Mesendoderm (in vitro differentiated cells): ENCODE results near the gene NFU1.
"Not testable (repeated sequence)": the region's sequence is repeated elsewhere in the genome, so short reads cannot be mapped to it uniquely, and the experiment has no call there.

Source experiments
- DNase-seq: peaks from one replicate; pipeline ENCODE4 v3.0.0; 2013
- H2AK5ac ChIP-seq: 2 replicates; pipeline ENCODE4 v1.6.1; 2013; ENCODE audit warnings: low read length, inconsistent platforms
- H2BK120ac ChIP-seq: 2 replicates; pipeline ENCODE4 v1.6.1; 2013; ENCODE audit warnings: low read depth, mild to moderate bottlenecking, low read length, moderate library complexity, mixed read lengths
- H2BK15ac ChIP-seq: replicated peaks from 2 replicates; pipeline ENCODE4 v1.6.1; 2013; ENCODE audit warnings: low read depth, mild to moderate bottlenecking, moderate library complexity
- H2BK5ac ChIP-seq: 2 replicates; pipeline ENCODE4 v1.6.1; 2013; ENCODE audit warnings: low read length, inconsistent platforms
- H3K18ac ChIP-seq: 2 replicates; pipeline ENCODE4 v1.6.1; 2013; ENCODE audit warnings: mild to moderate bottlenecking, low read length, mixed read lengths
- H3K23ac ChIP-seq: one replicate; pipeline ENCODE4 v1.6.1; 2013; ENCODE audit warnings: low read length
- H3K27ac ChIP-seq: 2 replicates; pipeline ENCODE4 v1.5.1; 2013; ENCODE audit warnings: low read depth, mild to moderate bottlenecking, inconsistent platforms, low read length, moderate library complexity
- H3K27me3 ChIP-seq: 2 replicates; pipeline ENCODE4 v1.6.1; 2013; ENCODE audit warnings: low read length, control low read depth, mild to moderate bottlenecking, inconsistent platforms; ENCODE audit not compliant: insufficient read depth, poor library complexity
- H3K36me3 ChIP-seq: 2 replicates; pipeline ENCODE4 v1.6.1; 2013; ENCODE audit warnings: low read length, inconsistent platforms; ENCODE audit not compliant: control insufficient read depth, insufficient read depth
- H3K4ac ChIP-seq: one replicate; pipeline ENCODE4 v1.6.1; 2013; ENCODE audit warnings: low read depth, mild to moderate bottlenecking, low read length, moderate library complexity
- H3K4me1 ChIP-seq: 2 replicates; pipeline ENCODE4 v1.6.1; 2013; ENCODE audit warnings: low read depth, low read length, inconsistent platforms; ENCODE audit not compliant: control insufficient read depth
- H3K4me2 ChIP-seq: 2 replicates; pipeline ENCODE4 v1.6.1; 2013; ENCODE audit warnings: low read length
- H3K4me3 ChIP-seq: 2 replicates; pipeline ENCODE4 v1.5.1; 2013; ENCODE audit warnings: mild to moderate bottlenecking, low read length
- H3K56ac ChIP-seq: one replicate; pipeline ENCODE4 v1.6.1; 2013; ENCODE audit warnings: low read length
- H3K79me1 ChIP-seq: 2 replicates; pipeline ENCODE4 v1.6.1; 2013; ENCODE audit warnings: low read length, inconsistent platforms
- H3K79me2 ChIP-seq: 2 replicates; pipeline ENCODE4 v1.6.1; 2013; ENCODE audit warnings: mild to moderate bottlenecking, low read length; ENCODE audit not compliant: control insufficient read depth, insufficient read depth
- H3K9ac ChIP-seq: 2 replicates; pipeline ENCODE4 v1.6.1; 2013; ENCODE audit warnings: low read length, inconsistent platforms
- H4K5ac ChIP-seq: one replicate; pipeline ENCODE4 v1.6.1; 2013; ENCODE audit warnings: low read length
- H4K8ac ChIP-seq: one replicate; pipeline ENCODE4 v1.6.1; 2013; ENCODE audit warnings: low read depth, mild to moderate bottlenecking, control low read depth, low read length, moderate library complexity
- WGBS: extraction: QIAGEN DNeasy Blood & Tissue Kit; methylation state at CpG from one replicate; pipeline ENCODE4 v1.1.7; 2013; ENCODE audit warnings: low lambda C conversion rate, missing lambda C conversion rate; ENCODE audit not compliant: insufficient coverage; ENCODE audit errors: extremely low coverage; 5-methylcytosine and 5-hydroxymethylcytosine counted together

NFU1 gene

DNA sequence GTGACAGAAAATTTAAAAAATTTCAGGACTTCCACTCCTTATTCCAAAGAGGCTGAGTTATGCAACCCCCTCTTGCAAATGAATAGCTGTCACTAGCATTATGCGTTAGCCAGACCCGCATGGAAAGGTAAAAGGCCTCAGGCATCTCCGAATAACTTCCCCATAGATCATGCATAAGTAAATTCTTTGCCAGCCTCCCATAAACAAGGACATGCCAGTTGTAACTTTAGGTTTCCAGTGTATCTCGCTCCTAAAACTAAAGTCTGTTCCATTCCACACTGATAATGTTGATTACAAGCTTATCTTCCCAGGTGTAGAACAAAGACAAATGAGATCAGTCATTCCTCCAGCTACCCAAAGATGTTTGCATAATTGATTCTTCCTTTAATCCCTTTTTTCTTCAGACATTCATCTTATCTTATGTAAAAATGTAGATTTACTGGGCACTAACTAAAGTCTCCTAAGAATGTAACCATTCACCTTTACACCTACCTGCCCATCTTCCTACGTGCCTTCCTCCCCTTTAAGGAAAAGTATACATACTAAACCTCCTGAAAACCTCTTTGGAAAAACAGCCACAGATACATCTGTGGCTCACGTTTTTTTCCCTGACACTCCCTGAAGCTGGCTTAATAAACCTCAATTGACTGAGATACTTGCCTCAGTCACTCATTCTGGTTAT lies 13.6 kb upstream of the NFU1 start:
- H2AK5ac ChIP-seq, result no peak overlapping the region
- H4K8ac ChIP-seq, result no peak overlapping the region
- H3K27ac ChIP-seq, result peak overlapping the region; percentile 94
- H3K79me2 ChIP-seq, result peaks cover 14% of the 10 kb centered on the region
- no peaks in the 10 kb centered on the region for H3K27me3 ChIP-seq
- peak overlapping the region; percentile 31 for H3K9ac ChIP-seq
- H3K36me3 ChIP-seq, result no peaks in the 10 kb centered on the region
- H3K4ac ChIP-seq, result peak overlapping the region; percentile 78
- peak overlapping the region; percentile 76 for H2BK120ac ChIP-seq
- H3K4me2 ChIP-seq, result no peak overlapping the region
- H3K23ac ChIP-seq, result no peak overlapping the region
- WGBS, result no CpG with 5 or more reads among the region's 6 CpGs
- H3K4me1 ChIP-seq, result peaks cover 13% of the 10 kb centered on the region
- peak; percentile 93 for DNase-seq
- no peaks in the 10 kb centered on the region for H3K79me1 ChIP-seq
- peak overlapping the region; percentile 79 for H2BK15ac ChIP-seq
- peak overlapping the region; percentile 77 for H3K18ac ChIP-seq
- peak overlapping the region; percentile 97 for H2BK5ac ChIP-seq
- H4K5ac ChIP-seq, result no peak overlapping the region
- peak overlapping the region; percentile 82 for H3K56ac ChIP-seq
- no peak overlapping the region for H3K4me3 ChIP-seq

GRCh38 chr2:69449906-69450305 lies 12.7 kb upstream of the NFU1 start:
- WGBS, result no CpG with 5 or more reads among the region's 5 CpGs
- H3K4me3 ChIP-seq, result no peak overlapping the region
- peak overlapping the region; percentile 76 for H2BK120ac ChIP-seq

DNA sequence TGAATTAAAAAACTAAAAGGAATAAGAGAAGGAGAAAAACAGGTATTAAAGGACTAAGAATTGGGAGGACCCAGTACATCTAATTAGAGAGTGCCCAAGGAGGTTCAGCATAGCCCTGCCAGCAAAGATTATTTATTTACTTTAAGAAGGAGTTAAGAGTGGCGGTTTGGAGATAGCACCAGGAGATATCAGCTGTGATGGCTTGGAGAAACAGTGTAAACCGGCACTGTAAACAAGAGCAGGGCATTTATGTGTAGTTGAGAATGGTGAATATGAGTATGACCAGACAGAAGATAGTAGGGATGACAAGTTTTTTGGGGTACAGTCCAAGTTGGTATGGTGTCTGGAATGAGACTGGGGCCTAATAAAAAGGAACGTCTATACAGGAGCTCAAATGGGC lies 6.4 kb upstream of the NFU1 start:
- not testable (repeated sequence) for H2BK5ac ChIP-seq, H2BK15ac ChIP-seq, H3K36me3 ChIP-seq, H3K4me3 ChIP-seq, H2AK5ac ChIP-seq, H3K4me1 ChIP-seq, H3K18ac ChIP-seq, H3K4me2 ChIP-seq, H3K27me3 ChIP-seq, H3K79me1 ChIP-seq, H3K27ac ChIP-seq, H4K5ac ChIP-seq, H2BK120ac ChIP-seq, H3K9ac ChIP-seq, H4K8ac ChIP-seq, H3K23ac ChIP-seq, DNase-seq
- H3K4ac ChIP-seq, result peak overlapping the region; percentile 36
- WGBS, result no CpG with 5 or more reads among the region's 3 CpGs
- H3K79me2 ChIP-seq, result peaks cover 14% of the 10 kb centered on the region
- H3K56ac ChIP-seq, result peak overlapping the region; percentile 62

More at GRCh38 chr2:69449906-69450305, 12.7 kb upstream of the NFU1 start:
- Histone ChIP-seq H3K4me1 (peaks cover 13% of the 10 kb centered on the region), H3K4ac (peak overlapping the region; percentile 70), H3K79me2 (peaks cover 14% of the 10 kb centered on the region), H4K8ac (no peak overlapping the region), H3K27me3 (no peaks in the 10 kb centered on the region), H3K23ac (no peak overlapping the region), H3K27ac (peak overlapping the region; percentile 87), H2BK15ac (no peak overlapping the region), H3K18ac (peak overlapping the region; percentile 86), H2BK5ac (no peak overlapping the region), H2AK5ac (no peak overlapping the region), H3K4me2 (no peak overlapping the region), H3K79me1 (no peaks in the 10 kb centered on the region), H3K36me3 (no peaks in the 10 kb centered on the region), H3K56ac (peak overlapping the region; percentile 54), H4K5ac (no peak overlapping the region), H3K9ac (no peak overlapping the region)
- DNase-seq, result peak; percentile 79

GRCh38 chr2:69439499-69439898 lies 2.3 kb upstream of the NFU1 start:
- not testable (repeated sequence) for H2BK120ac ChIP-seq, H2BK15ac ChIP-seq, H3K36me3 ChIP-seq, H4K8ac ChIP-seq, H3K56ac ChIP-seq, H3K4me2 ChIP-seq, H3K23ac ChIP-seq, H3K79me2 ChIP-seq, H3K4me1 ChIP-seq, H4K5ac ChIP-seq, H3K4ac ChIP-seq, H3K18ac ChIP-seq, H3K27me3 ChIP-seq, H3K9ac ChIP-seq, H3K4me3 ChIP-seq, H3K27ac ChIP-seq, H2AK5ac ChIP-seq, H2BK5ac ChIP-seq, H3K79me1 ChIP-seq
- no CpG with 5 or more reads among the region's 2 CpGs for WGBS
- peak; percentile 35 for DNase-seq

GRCh38 chr2:69438580-69438979 lies 1.3 kb upstream of the NFU1 start:
- Histone ChIP-seq H3K79me1 (no peaks in the 10 kb centered on the region), H3K23ac (no peak overlapping the region), H3K4me1 (peaks cover 6% of the 10 kb centered on the region), H4K5ac (no peak overlapping the region), H3K27ac (no peak overlapping the region), H4K8ac (no peak overlapping the region), H2BK120ac (no peak overlapping the region), H2AK5ac (no peak overlapping the region), H3K18ac (no peak overlapping the region), H3K4me3 (no peak overlapping the region), H3K36me3 (no peaks in the 10 kb centered on the region), H2BK5ac (no peak overlapping the region), H3K79me2 (no peaks in the 10 kb centered on the region), H3K56ac (no peak overlapping the region), H3K4me2 (no peak overlapping the region), H3K9ac (no peak overlapping the region), H2BK15ac (no peak overlapping the region), H3K4ac (no peak overlapping the region), H3K27me3 (no peaks in the 10 kb centered on the region)
- DNase-seq, result no peak
- WGBS, result no CpG with 5 or more reads among the region's 6 CpGs

DNA sequence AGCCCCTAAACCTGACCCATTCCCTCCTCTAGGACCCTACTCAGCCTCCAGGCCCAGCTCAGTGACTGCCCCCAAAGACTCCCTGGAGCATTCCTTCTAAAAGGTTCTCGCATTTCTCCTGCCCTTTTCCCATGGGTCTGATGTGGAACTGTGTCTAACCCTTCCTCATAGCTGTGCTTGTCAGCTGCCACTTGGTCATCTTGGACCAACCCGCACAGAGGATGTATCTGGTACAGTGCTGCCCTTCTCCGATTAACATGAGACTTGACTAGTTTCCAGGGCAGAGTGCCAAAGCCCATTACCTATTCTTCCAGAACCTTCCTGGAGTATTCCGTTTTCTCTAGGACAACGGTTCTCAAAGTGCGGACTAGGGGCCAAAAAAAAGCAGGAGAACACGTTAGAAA lies 518 bp upstream of the NFU1 start:
- Histone ChIP-seq H3K56ac (peak overlapping the region; percentile 89), H3K4me2 (peak overlapping the region; percentile 34), H3K27ac (peak overlapping the region; percentile 22), H3K4ac (no peak overlapping the region), H3K79me1 (no peaks in the 10 kb centered on the region), H2BK5ac (peak overlapping the region; percentile 45), H3K27me3 (no peaks in the 10 kb centered on the region), H2AK5ac (no peak overlapping the region), H4K5ac (no peak overlapping the region), H2BK15ac (no peak overlapping the region), H3K9ac (peak overlapping the region; percentile 77), H3K36me3 (no peaks in the 10 kb centered on the region), H2BK120ac (no peak overlapping the region), H3K79me2 (no peaks in the 10 kb centered on the region), H4K8ac (no peak overlapping the region), H3K18ac (no peak overlapping the region), H3K4me3 (no peak overlapping the region), H3K23ac (peak overlapping the region; percentile 11), H3K4me1 (peaks cover 6% of the 10 kb centered on the region)
- no CpG with 5 or more reads among the region's 7 CpGs for WGBS
- DNase-seq, result no peak
